GM23338 (cell line): ENCODE results near the gene HENMT1. TPM values are rescaled to one million over a fixed set of nuclear protein-coding genes. Genes with fewer than 3 reads are reported as not detected.

ENCODE experiments used
- ATAC-seq: fragments of 200-7000 bp; cut with Tn5 transposase; 3 replicates; pipeline ENCODE4 v1.9.1; 2020
- DNase-seq: peaks from one replicate; pipeline ENCODE4 v3.0.0-alpha.2; 2015; ENCODE audit warnings: low spot score
- H2AFZ ChIP-seq: fragments of 200-600 bp; sonication (generic); 2 replicates; pipeline ENCODE4 v1.8.0; 2016; ENCODE audit warnings: antibody characterized with exemption, mild to moderate bottlenecking, moderate library complexity
- H3F3A ChIP-seq: fragments of 200-600 bp; sonication (generic); replicated peaks from 2 replicates; pipeline ENCODE4 v1.8.0; 2017; ENCODE audit warnings: antibody characterized with exemption, mixed run types, low read depth
- H3K27ac ChIP-seq: fragments of 200-600 bp; sonication (generic); 2 replicates; pipeline ENCODE4 v1.6.1; 2016; ENCODE audit warnings: low read depth
- H3K27me3 ChIP-seq: fragments of 200-600 bp; sonication (generic); 2 replicates; pipeline ENCODE4 v1.8.0; 2016; ENCODE audit warnings: mild to moderate bottlenecking, mixed run types, moderate library complexity; ENCODE audit not compliant: insufficient read depth
- H3K36me3 ChIP-seq: fragments of 200-600 bp; sonication (generic); 2 replicates; pipeline ENCODE4 v1.8.0; 2016; ENCODE audit warnings: mild to moderate bottlenecking; ENCODE audit not compliant: insufficient read depth
- H3K4me1 ChIP-seq: fragments of 200-600 bp; sonication (generic); 2 replicates; pipeline ENCODE4 v1.8.0; 2016; ENCODE audit warnings: mild to moderate bottlenecking, moderate library complexity; ENCODE audit not compliant: insufficient read depth
- H3K4me2 ChIP-seq: fragments of 200-600 bp; sonication (generic); 2 replicates; pipeline ENCODE4 v1.7.1; 2017; ENCODE audit warnings: mixed run types
- H3K4me3 ChIP-seq: fragments of 200-600 bp; sonication (generic); 2 replicates; pipeline ENCODE4 v1.6.1; 2016; ENCODE audit warnings: mixed run types
- H3K79me2 ChIP-seq: fragments of 200-600 bp; sonication (generic); replicated peaks from 2 replicates; pipeline ENCODE4 v1.8.0; 2017; ENCODE audit warnings: mild to moderate bottlenecking; ENCODE audit not compliant: insufficient read depth
- H3K9me2 ChIP-seq: fragments of 200-600 bp; sonication (generic); 2 replicates; pipeline ENCODE4 v1.8.0; 2017; ENCODE audit not compliant: insufficient read depth
- H4K20me1 ChIP-seq: fragments of 200-600 bp; sonication (generic); replicated peaks from 2 replicates; pipeline ENCODE4 v1.8.0; 2017; ENCODE audit warnings: mild to moderate bottlenecking; ENCODE audit not compliant: insufficient read depth
- H3K27ac Mint-ChIP-seq: 2 replicates; pipeline ENCODE4 v1.8.0; 2020; ENCODE audit warnings: inconsistent platforms, mild to moderate bottlenecking, moderate library complexity, mixed read lengths
- H3K27me3 Mint-ChIP-seq: 3 replicates; pipeline ENCODE4 v1.8.0; 2022; ENCODE audit warnings: low read depth, mild to moderate bottlenecking, moderate library complexity, mixed read lengths, inconsistent platforms; ENCODE audit not compliant: insufficient read depth, poor library complexity
- H3K36me3 Mint-ChIP-seq: 3 replicates; pipeline ENCODE4 v1.8.0; 2021; ENCODE audit warnings: low read depth, mild to moderate bottlenecking, inconsistent platforms, moderate library complexity, mixed read lengths
- H3K4me1 Mint-ChIP-seq: 3 replicates; pipeline ENCODE4 v1.8.0; 2020; ENCODE audit warnings: mild to moderate bottlenecking, inconsistent platforms, mixed read lengths
- H3K4me3 Mint-ChIP-seq: 3 replicates; pipeline ENCODE4 v1.8.0; 2021; ENCODE audit warnings: moderate library complexity, mild to moderate bottlenecking, inconsistent platforms, mixed read lengths
- H3K9me3 Mint-ChIP-seq: 3 replicates; pipeline ENCODE4 v1.8.0; 2020; ENCODE audit warnings: moderate library complexity, mild to moderate bottlenecking, inconsistent platforms, mixed read lengths
- CREB1 ChIP-seq: fragments of 250-450 bp; sonication (Bioruptor Pico); IDR thresholded peaks from 2 replicates; pipeline ENCODE4 v1.5.0; 2020; ENCODE audit warnings: low read depth, mild to moderate bottlenecking, moderate library complexity
- EZH2 ChIP-seq: fragments of 200-600 bp; sonication (generic); IDR thresholded peaks from one replicate; pipeline ENCODE4 v1.8.0; 2017; ENCODE audit warnings: antibody characterized with exemption, mild to moderate bottlenecking, low read depth; ENCODE audit not compliant: unreplicated experiment
- EZH2phosphoT487 ChIP-seq: fragments of 200-600 bp; sonication (generic); IDR thresholded peaks from one replicate; pipeline ENCODE4 v1.8.1; 2018; ENCODE audit warnings: antibody characterized with exemption; ENCODE audit not compliant: unreplicated experiment
- JUNB ChIP-seq: IDR thresholded peaks from one replicate; pipeline ENCODE4 v1.6.1; 2016; ENCODE audit warnings: antibody characterized with exemption; ENCODE audit not compliant: unreplicated experiment
- POLR2AphosphoS5 ChIP-seq: IDR thresholded peaks from 2 replicates; pipeline ENCODE4 v1.6.1; 2016; ENCODE audit warnings: antibody characterized with exemption, low read depth
- STAT1 ChIP-seq: IDR thresholded peaks from one replicate; pipeline ENCODE4 v1.6.1; 2016; ENCODE audit warnings: antibody characterized with exemption; ENCODE audit not compliant: unreplicated experiment
- ZNF114 ChIP-seq: fragments of 250-450 bp; sonication (Bioruptor Pico); IDR thresholded peaks from 2 replicates; pipeline ENCODE4 v1.5.0; 2020; ENCODE audit warnings: mild to moderate bottlenecking, moderate library complexity
- ZNF331 ChIP-seq: fragments of 250-450 bp; sonication (Bioruptor Pico); IDR thresholded peaks from 2 replicates; pipeline ENCODE4 v1.5.0; 2020; ENCODE audit warnings: low read depth, mild to moderate bottlenecking, moderate library complexity
- ZNF462 ChIP-seq: fragments of 250-450 bp; sonication (Bioruptor Pico); IDR thresholded peaks from 2 replicates; pipeline ENCODE4 v1.5.0; 2020; ENCODE audit warnings: mild to moderate bottlenecking, moderate library complexity
- polyA plus RNA-seq: library from polyadenylated mRNA; unstranded; fragments of >200 nt; fragmentation: Nextera tagmentation; extraction: Ambion mirVana; gene quantifications from 2 replicates; pipeline ENCODE4 v1.2.1, GENCODE V29; 2016
- total RNA-seq: library from RNA; depleted of rRNA; stranded (reverse); fragments of >200 nt; shearing (Covaris generic); gene quantifications from 2 replicates; pipeline ENCODE4 v1.2.3, GENCODE V29; 2014
- TF ChIP-seq, protein P1 (sequence below), 2 experiments: fragments of 200-600 bp in 1 of 2; sonication (generic) in 1 of 2; conservative IDR thresholded peaks; 2 replicates each; pipeline versions ENCODE4 v1.5.1 to v1.6.1; 2016 to 2017; ENCODE audit warnings: antibody characterized with exemption in 2 of 2, low read depth in 2 of 2, mild to moderate bottlenecking in 2 of 2, moderate library complexity in 1 of 2
- TF ChIP-seq, protein P2 (sequence below): IDR thresholded peaks from 2 replicates; pipeline ENCODE4 v1.6.1; 2016; ENCODE audit warnings: antibody characterized with exemption
- TF ChIP-seq, protein P3 (sequence below): IDR thresholded peaks from one replicate; pipeline ENCODE4 v1.6.1; 2018; ENCODE audit warnings: antibody characterized with exemption; ENCODE audit not compliant: unreplicated experiment

Gene HENMT1
- total and polyA plus RNA-seq, 2 experiments from 2014 or later: 4.7 to 9.7 TPM

- no peak for TF ChIP-seq ZNF462 (CRISPR knock-in tag)
These were observed 60.4 kb downstream of the HENMT1 start (continued) for GRCh38 chr1:108600504-108600903.

GRCh38 chr1:108598340-108598739 lies 62.6 kb downstream of the HENMT1 start:
- no peak overlapping the region for H3K27ac Mint-ChIP-seq
- Histone ChIP-seq H3K79me2 (peaks cover 42% of the 10 kb centered on the region), H3K36me3 (peaks cover 5% of the 10 kb centered on the region; the same call in 1 of the 2 replicates), H3K4me1 (no peaks in the 10 kb centered on the region; the same call in 1 of the 2 replicates), H3K27me3 (no peaks in the 10 kb centered on the region), H2AFZ (no peak overlapping the region), H3K9me2 (no peaks in the 10 kb centered on the region), H3K4me3 (no peak overlapping the region), H4K20me1 (peaks cover 4% of the 10 kb centered on the region; the same call in 1 of the 2 replicates), H3F3A (no peaks in the 10 kb centered on the region), H3K27ac (no peak overlapping the region), H3K4me2 (no peak overlapping the region)
- H3K4me1 Mint-ChIP-seq: peaks cover 5% of the 10 kb centered on the region; the same call in 2 of the 3 replicates
- peaks cover 2% of the 10 kb centered on the region for H3K27me3 Mint-ChIP-seq
- no peaks in the 10 kb centered on the region for H3K36me3 Mint-ChIP-seq
- H3K9me3 Mint-ChIP-seq: no peaks in the 10 kb centered on the region
- DNase-seq (no peak), ATAC-seq (no peak)
- no peak overlapping the region for H3K4me3 Mint-ChIP-seq
- TF ChIP-seq JUNB (no peak), STAT1 (no peak), ZNF114 (CRISPR knock-in tag) (no peak), POLR2AphosphoS5 (no peak), ZNF331 (CRISPR knock-in tag) (no peak), EZH2 (no peak), CREB1 (CRISPR knock-in tag) (no peak), EZH2phosphoT487 (no peak)
- TF ChIP-seq, protein P1, sequence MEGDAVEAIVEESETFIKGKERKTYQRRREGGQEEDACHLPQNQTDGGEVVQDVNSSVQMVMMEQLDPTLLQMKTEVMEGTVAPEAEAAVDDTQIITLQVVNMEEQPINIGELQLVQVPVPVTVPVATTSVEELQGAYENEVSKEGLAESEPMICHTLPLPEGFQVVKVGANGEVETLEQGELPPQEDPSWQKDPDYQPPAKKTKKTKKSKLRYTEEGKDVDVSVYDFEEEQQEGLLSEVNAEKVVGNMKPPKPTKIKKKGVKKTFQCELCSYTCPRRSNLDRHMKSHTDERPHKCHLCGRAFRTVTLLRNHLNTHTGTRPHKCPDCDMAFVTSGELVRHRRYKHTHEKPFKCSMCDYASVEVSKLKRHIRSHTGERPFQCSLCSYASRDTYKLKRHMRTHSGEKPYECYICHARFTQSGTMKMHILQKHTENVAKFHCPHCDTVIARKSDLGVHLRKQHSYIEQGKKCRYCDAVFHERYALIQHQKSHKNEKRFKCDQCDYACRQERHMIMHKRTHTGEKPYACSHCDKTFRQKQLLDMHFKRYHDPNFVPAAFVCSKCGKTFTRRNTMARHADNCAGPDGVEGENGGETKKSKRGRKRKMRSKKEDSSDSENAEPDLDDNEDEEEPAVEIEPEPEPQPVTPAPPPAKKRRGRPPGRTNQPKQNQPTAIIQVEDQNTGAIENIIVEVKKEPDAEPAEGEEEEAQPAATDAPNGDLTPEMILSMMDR (conservative IDR thresholded peaks at IDR 0.05; ENCODE audit: low read depth in 2 of 2): no peak
- TF ChIP-seq, protein P2, sequence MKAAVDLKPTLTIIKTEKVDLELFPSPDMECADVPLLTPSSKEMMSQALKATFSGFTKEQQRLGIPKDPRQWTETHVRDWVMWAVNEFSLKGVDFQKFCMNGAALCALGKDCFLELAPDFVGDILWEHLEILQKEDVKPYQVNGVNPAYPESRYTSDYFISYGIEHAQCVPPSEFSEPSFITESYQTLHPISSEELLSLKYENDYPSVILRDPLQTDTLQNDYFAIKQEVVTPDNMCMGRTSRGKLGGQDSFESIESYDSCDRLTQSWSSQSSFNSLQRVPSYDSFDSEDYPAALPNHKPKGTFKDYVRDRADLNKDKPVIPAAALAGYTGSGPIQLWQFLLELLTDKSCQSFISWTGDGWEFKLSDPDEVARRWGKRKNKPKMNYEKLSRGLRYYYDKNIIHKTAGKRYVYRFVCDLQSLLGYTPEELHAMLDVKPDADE: no peak
- TF ChIP-seq, protein P3, sequence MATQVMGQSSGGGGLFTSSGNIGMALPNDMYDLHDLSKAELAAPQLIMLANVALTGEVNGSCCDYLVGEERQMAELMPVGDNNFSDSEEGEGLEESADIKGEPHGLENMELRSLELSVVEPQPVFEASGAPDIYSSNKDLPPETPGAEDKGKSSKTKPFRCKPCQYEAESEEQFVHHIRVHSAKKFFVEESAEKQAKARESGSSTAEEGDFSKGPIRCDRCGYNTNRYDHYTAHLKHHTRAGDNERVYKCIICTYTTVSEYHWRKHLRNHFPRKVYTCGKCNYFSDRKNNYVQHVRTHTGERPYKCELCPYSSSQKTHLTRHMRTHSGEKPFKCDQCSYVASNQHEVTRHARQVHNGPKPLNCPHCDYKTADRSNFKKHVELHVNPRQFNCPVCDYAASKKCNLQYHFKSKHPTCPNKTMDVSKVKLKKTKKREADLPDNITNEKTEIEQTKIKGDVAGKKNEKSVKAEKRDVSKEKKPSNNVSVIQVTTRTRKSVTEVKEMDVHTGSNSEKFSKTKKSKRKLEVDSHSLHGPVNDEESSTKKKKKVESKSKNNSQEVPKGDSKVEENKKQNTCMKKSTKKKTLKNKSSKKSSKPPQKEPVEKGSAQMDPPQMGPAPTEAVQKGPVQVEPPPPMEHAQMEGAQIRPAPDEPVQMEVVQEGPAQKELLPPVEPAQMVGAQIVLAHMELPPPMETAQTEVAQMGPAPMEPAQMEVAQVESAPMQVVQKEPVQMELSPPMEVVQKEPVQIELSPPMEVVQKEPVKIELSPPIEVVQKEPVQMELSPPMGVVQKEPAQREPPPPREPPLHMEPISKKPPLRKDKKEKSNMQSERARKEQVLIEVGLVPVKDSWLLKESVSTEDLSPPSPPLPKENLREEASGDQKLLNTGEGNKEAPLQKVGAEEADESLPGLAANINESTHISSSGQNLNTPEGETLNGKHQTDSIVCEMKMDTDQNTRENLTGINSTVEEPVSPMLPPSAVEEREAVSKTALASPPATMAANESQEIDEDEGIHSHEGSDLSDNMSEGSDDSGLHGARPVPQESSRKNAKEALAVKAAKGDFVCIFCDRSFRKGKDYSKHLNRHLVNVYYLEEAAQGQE: no peak
